Calu3 (cell line): Measurements from ENCODE around the gene BCL7B. TPM values are rescaled to one million over a fixed set of nuclear protein-coding genes. Genes with fewer than 3 reads are reported as not detected.
"Not testable (repeated sequence)": the region's sequence is repeated elsewhere in the genome, so short reads cannot be mapped to it uniquely, and the experiment has no call there.

Source experiments
- BruUV-seq: library from RNA; stranded (reverse); fragments of 400-500 nt; replicated peaks from 2 replicates; lab custom pipeline; 2021; lab: Mats Ljungman, UMichigan
- CTCF ChIA-PET: fragments of 300-600 bp; sonication (Branson Sonifier 250); formaldehyde crosslinking; loops from one replicate; lab custom pipeline; 2022; ENCODE audit warnings: antibody characterized with exemption; lab: Charles Lee
- DNase-seq: peaks from one replicate; pipeline ENCODE4 v3.0.0; 2022
- H3K27ac Mint-ChIP-seq: one replicate; pipeline ENCODE4 v1.8.0; 2022; ENCODE audit warnings: mixed read lengths; ENCODE audit not compliant: unreplicated experiment
- H3K27me3 Mint-ChIP-seq: one replicate; pipeline ENCODE4 v1.8.0; 2022; ENCODE audit warnings: mixed read lengths; ENCODE audit not compliant: unreplicated experiment
- H3K36me3 Mint-ChIP-seq: one replicate; pipeline ENCODE4 v1.8.0; 2022; ENCODE audit warnings: mild to moderate bottlenecking, moderate library complexity, mixed read lengths; ENCODE audit not compliant: insufficient read depth, unreplicated experiment
- H3K4me1 Mint-ChIP-seq: one replicate; pipeline ENCODE4 v1.8.0; 2022; ENCODE audit warnings: mild to moderate bottlenecking, low read depth, mixed read lengths; ENCODE audit not compliant: unreplicated experiment
- H3K4me3 Mint-ChIP-seq: one replicate; pipeline ENCODE4 v1.8.0; 2022; ENCODE audit warnings: mild to moderate bottlenecking, low read depth, moderate library complexity, mixed read lengths; ENCODE audit not compliant: unreplicated experiment
- H3K9me3 Mint-ChIP-seq: one replicate; pipeline ENCODE4 v1.8.0; 2022; ENCODE audit warnings: low read depth, mixed read lengths; ENCODE audit not compliant: unreplicated experiment
- intact Hi-C: fragments of 100-400 bp; cut with micrococcal nuclease; formaldehyde crosslinking; loops from one replicate; pipeline ENCODE4 v1.10.0; 2022; ENCODE audit not compliant: unreplicated experiment
- total RNA-seq: library from RNA; stranded (reverse); gene quantifications from 2 replicates; pipeline ENCODE4 v1.2.3, GENCODE V29; 2022
- TF ChIP-seq, protein P1 (sequence below): fragments of 200-600 bp; IDR thresholded peaks from one replicate; pipeline ENCODE4 v1.8.0; 2022; ENCODE audit warnings: antibody characterized with exemption; ENCODE audit not compliant: unreplicated experiment

Gene BCL7B
- total RNA-seq, 1 experiment from 2014 or later: 37.8 TPM

DNA sequence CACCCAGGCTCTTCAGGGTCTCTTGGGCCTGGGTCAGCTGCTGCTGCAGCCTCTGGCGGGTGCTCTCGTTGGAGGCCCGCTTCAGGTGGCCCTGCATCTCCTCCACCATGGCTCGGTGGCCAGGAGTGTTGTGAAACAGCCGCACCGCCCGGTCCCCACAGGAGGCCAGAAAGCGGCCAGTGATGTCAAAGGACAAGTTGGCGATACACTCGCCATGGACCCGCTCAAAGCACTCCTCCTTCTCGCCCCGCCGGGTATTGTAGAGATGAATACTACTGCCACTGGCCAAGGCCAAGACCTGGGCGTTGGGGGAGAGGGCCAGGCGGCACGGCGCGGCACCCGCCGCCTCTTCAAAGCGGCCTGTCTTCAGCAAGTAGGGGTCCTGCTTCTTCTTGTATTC, 13.0 kb upstream of the BCL7B start:
- H3K27me3 Mint-ChIP-seq: no peaks in the 10 kb centered on the region
- intact Hi-C loops: no loop called here
- CTCF ChIA-PET: no interaction called here
- H3K9me3 Mint-ChIP-seq: no peaks in the 10 kb centered on the region
- no peak overlapping the region for H3K4me3 Mint-ChIP-seq
- TF ChIP-seq, protein P1, sequence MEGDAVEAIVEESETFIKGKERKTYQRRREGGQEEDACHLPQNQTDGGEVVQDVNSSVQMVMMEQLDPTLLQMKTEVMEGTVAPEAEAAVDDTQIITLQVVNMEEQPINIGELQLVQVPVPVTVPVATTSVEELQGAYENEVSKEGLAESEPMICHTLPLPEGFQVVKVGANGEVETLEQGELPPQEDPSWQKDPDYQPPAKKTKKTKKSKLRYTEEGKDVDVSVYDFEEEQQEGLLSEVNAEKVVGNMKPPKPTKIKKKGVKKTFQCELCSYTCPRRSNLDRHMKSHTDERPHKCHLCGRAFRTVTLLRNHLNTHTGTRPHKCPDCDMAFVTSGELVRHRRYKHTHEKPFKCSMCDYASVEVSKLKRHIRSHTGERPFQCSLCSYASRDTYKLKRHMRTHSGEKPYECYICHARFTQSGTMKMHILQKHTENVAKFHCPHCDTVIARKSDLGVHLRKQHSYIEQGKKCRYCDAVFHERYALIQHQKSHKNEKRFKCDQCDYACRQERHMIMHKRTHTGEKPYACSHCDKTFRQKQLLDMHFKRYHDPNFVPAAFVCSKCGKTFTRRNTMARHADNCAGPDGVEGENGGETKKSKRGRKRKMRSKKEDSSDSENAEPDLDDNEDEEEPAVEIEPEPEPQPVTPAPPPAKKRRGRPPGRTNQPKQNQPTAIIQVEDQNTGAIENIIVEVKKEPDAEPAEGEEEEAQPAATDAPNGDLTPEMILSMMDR: no peak
- no peak overlapping the region for H3K27ac Mint-ChIP-seq
- no peaks in the 10 kb centered on the region for H3K4me1 Mint-ChIP-seq
- no TSS peak for BruUV-seq
- H3K36me3 Mint-ChIP-seq: peaks cover 44% of the 10 kb centered on the region
- DNase-seq: no peak

DNA sequence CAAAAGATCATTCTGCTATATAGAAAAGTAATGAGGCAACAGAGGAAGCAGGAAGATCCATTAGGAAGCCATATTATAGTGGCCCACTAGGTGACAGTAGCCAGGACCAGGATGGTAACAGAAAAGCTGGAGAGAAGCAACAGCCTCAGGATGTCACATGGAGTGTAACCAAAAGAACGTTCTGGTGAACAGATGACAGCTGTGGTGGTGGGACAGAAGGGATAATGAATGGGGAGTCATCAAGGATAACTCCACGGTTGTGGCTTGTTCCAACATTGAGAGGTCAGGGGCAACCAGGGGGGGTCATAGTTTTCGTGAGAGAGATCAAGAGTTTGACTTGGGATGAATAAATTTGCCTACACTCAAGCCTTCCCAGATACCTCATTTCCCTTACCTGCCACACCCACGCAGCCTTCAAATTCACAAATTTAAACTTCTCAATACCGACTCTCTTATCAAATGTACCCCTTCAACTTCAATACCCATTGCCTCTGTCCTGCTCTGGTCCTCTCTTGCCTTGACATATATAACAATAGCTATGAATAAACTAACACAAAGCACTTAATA, 11.6 kb upstream of the BCL7B start:
- peaks cover 33% of the 10 kb centered on the region for H3K36me3 Mint-ChIP-seq
- no peak for DNase-seq
- BruUV-seq: no TSS peak
- no peaks in the 10 kb centered on the region for H3K4me1 Mint-ChIP-seq
- H3K4me3 Mint-ChIP-seq: no peak overlapping the region
- intact Hi-C loops: no loop called here
- TF ChIP-seq, protein P1: no peak
- CTCF ChIA-PET: no interaction called here
- H3K27ac Mint-ChIP-seq: no peak overlapping the region
- no peaks in the 10 kb centered on the region for H3K27me3 Mint-ChIP-seq
- H3K9me3 Mint-ChIP-seq: no peaks in the 10 kb centered on the region

DNA sequence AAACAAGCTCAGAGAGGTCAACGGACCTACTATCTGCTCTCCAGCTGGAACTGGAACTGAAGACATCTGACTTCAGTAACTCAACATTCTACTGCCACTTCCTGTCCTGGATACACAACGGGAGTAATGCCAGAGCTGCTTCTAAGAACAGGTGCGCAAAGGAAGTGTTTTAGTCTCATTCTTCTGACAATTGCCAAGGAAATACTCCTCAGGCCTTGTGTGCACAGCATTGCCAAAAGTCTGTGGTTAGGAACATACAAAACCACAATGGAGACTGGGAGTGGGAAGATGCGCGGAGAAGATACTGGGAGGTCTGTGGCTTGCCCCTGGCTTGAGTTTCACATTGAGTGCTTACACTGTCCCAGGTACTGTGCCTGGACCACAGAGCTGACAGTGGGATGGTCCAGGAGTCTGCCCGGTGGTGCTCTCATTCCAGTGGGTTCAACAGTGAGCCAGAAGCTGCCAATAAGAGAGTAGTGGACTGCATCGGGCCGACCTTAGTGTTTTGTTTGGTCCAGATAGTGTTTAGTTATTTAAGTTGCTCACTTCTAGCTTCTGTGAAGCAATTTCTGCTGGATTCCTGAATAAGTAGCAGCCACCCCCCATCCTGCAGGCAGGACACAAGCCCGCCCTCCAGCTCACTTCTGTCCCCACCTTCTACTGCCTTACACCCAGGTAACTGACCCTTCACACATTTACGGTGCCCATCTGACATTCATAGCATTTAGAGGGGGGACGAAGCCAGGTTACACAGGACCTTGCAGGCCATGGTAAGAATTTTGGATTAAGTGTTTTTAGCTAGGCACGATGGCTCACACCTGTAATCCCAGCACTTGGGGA, 10.6 kb upstream of the BCL7B start:
- Mint-ChIP-seq H3K4me1 (no peaks in the 10 kb centered on the region), H3K27ac (no peak overlapping the region), H3K4me3 (no peak overlapping the region), H3K27me3 (no peaks in the 10 kb centered on the region), H3K36me3 (peaks cover 28% of the 10 kb centered on the region), H3K9me3 (no peaks in the 10 kb centered on the region)
- TF ChIP-seq, protein P1: no peak
- DNase-seq: no peak
- BruUV-seq: no TSS peak
- CTCF ChIA-PET: no interaction called here
- intact Hi-C loops: no loop called here

DNA sequence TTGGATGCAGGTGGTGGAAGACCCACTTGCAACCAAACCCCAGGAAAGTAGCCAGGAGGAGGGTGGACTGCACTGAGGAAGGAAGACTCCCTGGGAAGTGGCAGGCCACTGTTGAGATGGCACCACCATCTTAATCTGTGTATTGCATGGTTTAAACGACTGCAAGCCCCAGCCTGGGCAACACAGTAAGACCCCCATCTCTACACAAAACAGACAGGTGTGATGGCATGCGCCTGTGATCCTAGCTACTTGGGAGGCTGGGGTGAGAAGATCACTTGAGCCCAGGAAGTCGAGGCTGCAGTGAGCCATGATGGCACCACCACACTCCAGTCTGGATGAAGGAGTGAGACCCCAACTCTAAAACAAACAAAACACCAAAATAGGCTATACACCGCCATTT, 9.7 kb upstream of the BCL7B start:
- no peak overlapping the region for H3K27ac Mint-ChIP-seq
- H3K27me3 Mint-ChIP-seq: no peaks in the 10 kb centered on the region
- CTCF ChIA-PET: no interaction called here
- no peaks in the 10 kb centered on the region for H3K4me1 Mint-ChIP-seq
- TF ChIP-seq, protein P1: no peak
- peaks cover 23% of the 10 kb centered on the region for H3K36me3 Mint-ChIP-seq
- no TSS peak for BruUV-seq
- H3K9me3 Mint-ChIP-seq: no peaks in the 10 kb centered on the region
- H3K4me3 Mint-ChIP-seq: no peak overlapping the region
- no peak for DNase-seq
- intact Hi-C loops: no loop called here

DNA sequence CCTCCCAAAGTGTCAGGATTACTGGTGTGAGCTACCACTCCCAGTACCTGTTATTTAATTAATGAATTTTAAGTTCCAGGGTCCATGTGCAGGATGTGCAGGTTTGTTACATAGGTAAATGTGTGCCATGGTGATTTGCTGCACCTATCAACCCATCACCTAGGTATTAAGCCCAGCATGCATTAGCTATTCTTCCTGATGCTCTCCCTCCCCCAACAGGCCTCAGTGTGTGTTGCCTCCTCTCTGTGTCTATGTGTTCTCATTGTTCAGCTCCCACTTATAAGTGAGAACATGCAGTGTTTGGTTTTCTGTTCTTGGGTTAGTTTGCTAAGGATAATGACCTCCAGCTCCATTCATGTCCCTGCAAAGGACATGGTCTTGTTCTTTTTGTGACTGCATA, 8.9 kb upstream of the BCL7B start:
- H3K27ac Mint-ChIP-seq, DNase-seq, H3K4me3 Mint-ChIP-seq, CTCF ChIA-PET, intact Hi-C loops, H3K9me3 Mint-ChIP-seq, H3K4me1 Mint-ChIP-seq, BruUV-seq, H3K27me3 Mint-ChIP-seq: not testable (repeated sequence)
- peaks cover 26% of the 10 kb centered on the region for H3K36me3 Mint-ChIP-seq
